ENCODE data around the gene AJM1. TPM values are rescaled to one million over a fixed set of nuclear protein-coding genes. Genes with fewer than 3 reads are reported as not detected.
"Not testable (repeated sequence)": the region's sequence is repeated elsewhere in the genome, so short reads cannot be mapped to it uniquely, and the experiment has no call there.

AJM1 gene
- 1.1 and 1.8 TPM in 2 replicates for total RNA-seq

DNA sequence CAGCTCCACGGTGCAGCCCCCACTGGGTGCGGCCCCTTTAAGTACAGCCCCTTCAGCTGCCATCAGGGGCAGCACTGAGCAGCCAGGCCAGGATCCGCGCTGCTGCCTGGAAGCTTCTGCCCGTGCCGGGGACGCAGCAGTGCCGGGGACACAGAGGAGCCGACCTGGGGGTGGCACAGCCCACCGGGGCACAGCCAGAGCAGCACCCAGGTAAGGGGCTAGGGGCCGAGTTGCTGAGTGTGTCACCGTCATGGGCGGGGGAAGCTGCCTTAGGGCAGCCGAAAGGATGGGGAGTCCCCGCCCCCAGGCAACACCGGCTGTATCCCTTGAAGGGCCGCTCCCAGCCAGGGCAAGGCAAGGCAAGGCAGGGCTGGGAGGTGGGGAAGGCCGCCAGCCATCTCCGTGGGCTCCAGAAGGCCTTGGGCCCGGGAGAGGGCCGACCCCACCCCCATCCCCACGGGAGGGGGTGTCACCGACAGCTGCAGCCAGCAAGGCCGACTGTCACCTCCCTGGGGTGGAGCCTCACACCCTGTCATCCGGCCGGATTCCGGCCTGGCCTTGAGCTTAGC lies at the start of gene AJM1:
Gene AJM1 (plus strand): TSS at position 99 of the 569 bp plus-strand sequence. CDS start 1,937 bp downstream, outside the sequence.
- H3K36me3 ChIP-seq (ENCODE audit: control insufficient read depth, insufficient read depth, low read length); H3K27me3 ChIP-seq (ENCODE audit: control insufficient read depth, insufficient read depth, low read length); FAIRE-seq: not testable (repeated sequence)
- DNase-seq (ENCODE audit: low read depth) = peak; percentile 58
- H3K4me3 ChIP-seq (ENCODE audit: low read depth, low read length) = peak within 1 kb of the TSS; percentile 28
- TF ChIP-seq, protein P1, sequence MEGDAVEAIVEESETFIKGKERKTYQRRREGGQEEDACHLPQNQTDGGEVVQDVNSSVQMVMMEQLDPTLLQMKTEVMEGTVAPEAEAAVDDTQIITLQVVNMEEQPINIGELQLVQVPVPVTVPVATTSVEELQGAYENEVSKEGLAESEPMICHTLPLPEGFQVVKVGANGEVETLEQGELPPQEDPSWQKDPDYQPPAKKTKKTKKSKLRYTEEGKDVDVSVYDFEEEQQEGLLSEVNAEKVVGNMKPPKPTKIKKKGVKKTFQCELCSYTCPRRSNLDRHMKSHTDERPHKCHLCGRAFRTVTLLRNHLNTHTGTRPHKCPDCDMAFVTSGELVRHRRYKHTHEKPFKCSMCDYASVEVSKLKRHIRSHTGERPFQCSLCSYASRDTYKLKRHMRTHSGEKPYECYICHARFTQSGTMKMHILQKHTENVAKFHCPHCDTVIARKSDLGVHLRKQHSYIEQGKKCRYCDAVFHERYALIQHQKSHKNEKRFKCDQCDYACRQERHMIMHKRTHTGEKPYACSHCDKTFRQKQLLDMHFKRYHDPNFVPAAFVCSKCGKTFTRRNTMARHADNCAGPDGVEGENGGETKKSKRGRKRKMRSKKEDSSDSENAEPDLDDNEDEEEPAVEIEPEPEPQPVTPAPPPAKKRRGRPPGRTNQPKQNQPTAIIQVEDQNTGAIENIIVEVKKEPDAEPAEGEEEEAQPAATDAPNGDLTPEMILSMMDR (IDR thresholded peaks at IDR 0.05; ENCODE audit: insufficient read depth, low read length, severe bottlenecking) = peak; percentile 85

DNA sequence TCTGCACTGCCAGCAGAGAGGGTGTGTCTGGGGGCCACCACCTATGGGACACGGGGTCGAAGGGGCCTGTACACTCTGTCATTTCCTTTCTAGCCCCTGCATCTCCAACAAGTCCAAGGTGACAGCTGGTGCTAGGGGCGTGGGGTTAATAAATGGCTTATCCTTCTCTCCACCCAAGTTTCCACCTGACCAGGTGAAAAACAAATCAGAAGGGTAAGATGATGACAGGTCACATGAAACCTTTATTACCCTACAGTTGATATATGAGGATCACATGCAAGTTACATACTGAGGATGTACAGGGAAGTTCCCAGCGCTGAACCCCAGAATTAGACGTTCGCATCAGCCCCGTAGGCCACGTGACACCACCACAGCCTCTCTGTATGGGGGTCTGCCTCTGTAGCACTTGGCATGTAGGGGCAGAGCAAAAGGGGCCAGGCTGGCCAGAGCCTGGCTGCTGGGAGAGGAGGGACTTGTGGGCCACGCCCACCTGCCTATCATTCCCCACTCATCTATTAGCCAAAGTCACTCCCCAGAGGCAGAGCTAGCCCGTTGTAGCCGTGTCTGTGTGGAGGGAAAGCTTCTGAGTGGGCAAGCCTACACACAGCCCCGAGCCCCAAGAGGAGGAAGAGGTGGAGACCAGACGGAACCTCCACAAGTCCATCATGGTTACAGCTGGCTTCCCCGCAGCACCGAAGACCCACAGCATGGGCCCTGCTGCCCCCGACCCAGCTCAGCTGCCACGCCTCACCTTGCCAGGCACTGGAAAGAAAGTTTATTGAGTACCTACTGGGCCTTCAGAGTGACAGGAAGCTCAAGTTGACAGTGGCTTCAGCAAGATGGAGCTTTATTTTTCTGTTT lies 49.0 kb upstream of the AJM1 start:
- Histone ChIP-seq H3K4me3 (ENCODE audit: low read depth, low read length) (no peak overlapping the region), H3K27me3 (ENCODE audit: control insufficient read depth, insufficient read depth, low read length) (peaks cover 2% of the 10 kb centered on the region), H3K36me3 (ENCODE audit: control insufficient read depth, insufficient read depth, low read length) (peaks cover 13% of the 10 kb centered on the region)
- TF ChIP-seq, protein P1 (IDR thresholded peaks at IDR 0.05; ENCODE audit: insufficient read depth, low read length, severe bottlenecking) = no peak
- FAIRE-seq (no peak), DNase-seq (ENCODE audit: low read depth) (no peak)

DNA sequence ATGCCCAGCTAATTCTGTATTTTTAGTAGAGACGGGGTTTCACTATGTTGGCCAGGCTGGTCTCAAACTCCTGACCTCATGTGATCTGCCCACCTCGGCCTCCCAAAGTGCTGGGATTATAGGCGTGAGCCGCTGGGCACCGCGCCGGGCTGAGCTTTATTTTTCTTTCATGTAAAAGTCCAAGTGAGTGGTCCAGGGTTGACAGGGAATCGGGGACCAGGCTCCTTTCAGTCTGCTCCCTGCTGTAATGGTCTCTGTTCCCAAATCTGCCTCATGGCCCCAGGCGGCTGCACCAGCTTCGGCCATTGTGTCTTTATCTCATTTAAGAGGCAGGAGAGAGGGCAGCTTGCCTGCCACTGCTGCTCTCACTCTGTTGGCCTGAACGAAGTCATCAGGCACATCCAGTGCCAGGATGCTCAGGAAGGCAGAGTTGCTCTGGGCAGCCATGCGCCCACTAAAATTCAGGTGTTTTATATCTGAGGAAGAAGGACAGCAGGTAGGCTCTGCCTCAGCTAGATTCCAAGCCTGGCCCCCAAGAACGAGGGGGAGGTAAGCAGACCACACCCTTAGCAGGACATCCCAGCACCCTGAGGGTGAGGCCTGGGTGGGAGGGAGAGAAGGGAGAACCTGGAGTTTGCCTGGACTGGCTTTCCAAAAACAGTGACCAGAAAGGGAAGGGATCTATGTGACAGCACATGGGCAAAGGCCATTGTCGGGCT lies 47.8 kb upstream of the AJM1 start:
- DNase-seq (ENCODE audit: low read depth) (no peak), FAIRE-seq (no peak)
- TF ChIP-seq, protein P1 (IDR thresholded peaks at IDR 0.05; ENCODE audit: insufficient read depth, low read length, severe bottlenecking) = no peak
- Histone ChIP-seq H3K36me3 (ENCODE audit: control insufficient read depth, insufficient read depth, low read length) (peaks cover 13% of the 10 kb centered on the region), H3K4me3 (ENCODE audit: low read depth, low read length) (no peak overlapping the region), H3K27me3 (ENCODE audit: control insufficient read depth, insufficient read depth, low read length) (peaks cover 7% of the 10 kb centered on the region)

DNA sequence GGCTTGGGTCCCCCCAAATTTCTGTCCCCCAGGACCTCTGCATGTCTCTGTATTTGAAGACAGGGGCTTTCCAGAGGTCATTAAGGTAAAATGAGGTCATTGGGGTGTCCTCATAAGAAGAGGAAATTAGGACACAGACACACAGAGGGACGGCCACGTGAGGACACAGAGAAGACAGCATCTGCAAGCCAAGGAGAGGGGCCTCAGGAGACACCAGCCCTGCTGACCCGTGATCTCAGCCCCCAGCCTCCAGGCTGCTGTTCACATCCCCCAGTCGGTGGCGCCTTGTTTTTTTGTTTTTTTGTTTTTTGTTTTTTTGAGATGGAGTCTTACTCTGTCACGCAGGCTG lies 47.3 kb upstream of the AJM1 start:
- Histone ChIP-seq H3K36me3 (ENCODE audit: control insufficient read depth, insufficient read depth, low read length) (peaks cover 13% of the 10 kb centered on the region), H3K4me3 (ENCODE audit: low read depth, low read length) (no peak overlapping the region), H3K27me3 (ENCODE audit: control insufficient read depth, insufficient read depth, low read length) (peaks cover 9% of the 10 kb centered on the region)
- no peak for FAIRE-seq
- no peak for DNase-seq (ENCODE audit: low read depth)
- TF ChIP-seq, protein P1 (IDR thresholded peaks at IDR 0.05; ENCODE audit: insufficient read depth, low read length, severe bottlenecking) = no peak

DNA sequence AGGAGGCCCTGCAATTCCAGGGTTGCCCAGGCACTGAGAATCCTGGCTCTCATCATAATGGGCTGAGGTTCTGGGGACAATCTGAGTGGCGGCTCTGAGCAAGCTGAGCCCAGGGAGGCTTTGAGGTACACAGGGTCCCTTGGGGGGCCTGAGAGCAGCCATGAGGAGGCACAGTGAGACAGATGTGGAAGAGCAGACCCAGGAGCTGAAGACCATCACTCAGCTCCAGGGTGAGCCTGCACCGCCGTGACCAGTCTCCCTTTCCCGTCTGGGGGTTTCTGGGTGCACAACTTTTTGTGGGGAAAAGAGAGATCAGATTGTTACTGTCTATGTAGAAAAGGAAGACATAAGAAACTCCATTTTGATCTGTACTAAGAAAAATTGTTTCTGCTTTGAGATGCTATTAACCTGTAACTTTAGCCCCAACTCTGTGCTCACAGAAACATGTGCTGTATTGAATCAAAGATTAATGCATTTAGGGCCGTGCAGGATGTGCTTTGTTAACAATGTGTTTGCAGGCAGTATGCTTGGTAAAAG lies 46.0 kb upstream of the AJM1 start, which contains the start of gene CCDC183:
Gene CCDC183 (plus strand): TSS at position 101 of the 537 bp plus-strand sequence. CDS start 60 bp downstream, at position 161.
- no peak within 1 kb of the TSS for H3K4me3 ChIP-seq (ENCODE audit: low read depth, low read length)
- TF ChIP-seq, protein P1 (IDR thresholded peaks at IDR 0.05; ENCODE audit: insufficient read depth, low read length, severe bottlenecking) = no peak
- H3K36me3 ChIP-seq (ENCODE audit: control insufficient read depth, insufficient read depth, low read length) = peaks cover 13% of the 10 kb centered on the region
- H3K27me3 ChIP-seq (ENCODE audit: control insufficient read depth, insufficient read depth, low read length) = peaks cover 9% of the 10 kb centered on the region
- FAIRE-seq = no peak
- DNase-seq (ENCODE audit: low read depth) = no peak

DNA sequence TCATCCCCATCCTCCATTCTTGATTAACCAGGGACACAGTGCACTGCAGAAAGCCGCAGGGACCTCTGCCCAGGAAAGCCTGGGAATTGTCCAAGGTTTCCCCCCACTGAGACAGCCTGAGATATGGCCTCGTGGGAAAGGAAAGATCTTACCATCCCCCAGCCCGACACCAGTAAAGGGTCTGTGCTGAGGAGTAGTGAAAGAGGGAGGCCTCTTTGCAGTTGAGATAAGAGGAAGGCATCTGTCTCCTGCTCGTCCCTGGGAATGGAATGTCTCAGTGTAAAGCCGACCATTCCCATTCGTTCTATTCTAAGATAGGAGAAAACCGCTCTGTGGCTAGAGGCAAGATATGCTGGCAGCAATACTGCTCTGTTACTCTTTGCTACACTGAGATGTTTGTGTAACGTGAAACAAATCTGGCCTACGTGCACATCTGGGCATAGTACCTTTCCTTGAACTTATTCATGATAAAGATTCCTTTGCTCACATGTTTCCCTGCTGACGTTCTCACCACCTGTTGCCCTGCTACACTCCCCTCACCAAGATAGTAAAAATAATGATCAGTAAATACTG lies 45.4 kb upstream of the AJM1 start:
- not testable (repeated sequence) for H3K27me3 ChIP-seq (ENCODE audit: control insufficient read depth, insufficient read depth, low read length); H3K4me3 ChIP-seq (ENCODE audit: low read depth, low read length); FAIRE-seq
- peaks cover 13% of the 10 kb centered on the region for H3K36me3 ChIP-seq (ENCODE audit: control insufficient read depth, insufficient read depth, low read length)
- DNase-seq (ENCODE audit: low read depth) = peak; percentile 20

Data from bronchial epithelial cell (primary cell).